Measurements from ENCODE around the gene SMAD9. TPM values are rescaled to one million over a fixed set of nuclear protein-coding genes. Genes with fewer than 3 reads are reported as not detected.

The SMAD9 gene
- total and polyA plus RNA-seq, 2 of the 13 experiments (the other 11 are each of a cell fraction or from before 2014, with no cell fraction given), result 4.2 to 7.7 TPM

- TF ChIP-seq ZNF574 (CRISPR knock-in tag; IDR thresholded peaks at IDR 0.05), result peak; percentile 55
- TF ChIP-seq GATAD1 (CRISPR knock-in tag; IDR thresholded peaks at IDR 0.05), result peak; percentile 72
- TF ChIP-seq MTA1 (CRISPR knock-in tag; IDR thresholded peaks at IDR 0.05; ENCODE audit: borderline replicate concordance), result no peak
- no peak for TF ChIP-seq ZFP90 (CRISPR knock-in tag; IDR thresholded peaks at IDR 0.05; ENCODE audit: borderline replicate concordance)
- TF ChIP-seq GATA4 (IDR thresholded peaks at IDR 0.05; ENCODE audit: borderline replicate concordance, low read depth), result peak; percentile 32; the same call in 1 of the 2 replicates
- no peak for TF ChIP-seq DNMT1 (CRISPR knock-in tag; IDR thresholded peaks at IDR 0.05)
- TF ChIP-seq ZNF276 (CRISPR knock-in tag; IDR thresholded peaks at IDR 0.05; ENCODE audit: low read depth), result no peak
- no peak for TF ChIP-seq SNAPC5 (CRISPR knock-in tag; IDR thresholded peaks at IDR 0.05; ENCODE audit: borderline replicate concordance)
- peak; percentile 68; the same call in 1 of the 2 replicates for TF ChIP-seq ATF3 (CRISPR knock-in tag; IDR thresholded peaks at IDR 0.05)
- no peak for TF ChIP-seq ZNF256 (CRISPR knock-in tag; conservative IDR thresholded peaks at IDR 0.05)
- peak; percentile 59; the same call in 1 of the 2 replicates for TF ChIP-seq JUND (CRISPR knock-in tag; IDR thresholded peaks at IDR 0.05)
- peak; percentile 69; the same call in 1 of the 2 replicates for TF ChIP-seq GABPB1 (CRISPR knock-in tag; IDR thresholded peaks at IDR 0.05)
- TF ChIP-seq ADNP (CRISPR knock-in tag; IDR thresholded peaks at IDR 0.05), result no peak
- TF ChIP-seq ZNF879 (CRISPR knock-in tag; IDR thresholded peaks at IDR 0.05), result no peak
- TF ChIP-seq GFI1 (CRISPR knock-in tag; IDR thresholded peaks at IDR 0.05; ENCODE audit: borderline replicate concordance), result no peak; the same call in 1 of the 2 replicates
- TF ChIP-seq ZNF747 (CRISPR knock-in tag; IDR thresholded peaks at IDR 0.05; ENCODE audit: borderline replicate concordance), result no peak
- peak; percentile 47; the same call in 1 of the 2 replicates for TF ChIP-seq CENPT (CRISPR knock-in tag; IDR thresholded peaks at IDR 0.05; ENCODE audit: low read depth)
- TF ChIP-seq ZFP36L1 (CRISPR knock-in tag; IDR thresholded peaks at IDR 0.05), result no peak
- no peak for TF ChIP-seq ZNF33A (CRISPR knock-in tag; IDR thresholded peaks at IDR 0.05; ENCODE audit: borderline replicate concordance)
- TF ChIP-seq ZNF569 (CRISPR knock-in tag; IDR thresholded peaks at IDR 0.05; ENCODE audit: borderline replicate concordance), result no peak
- no peak for TF ChIP-seq ZBTB49 (CRISPR knock-in tag; IDR thresholded peaks at IDR 0.05; ENCODE audit: borderline replicate concordance)
Observed at GRCh38 chr13:36818804-36819738, 101.0 kb downstream of the SMAD9 start, which contains the start of gene RFXAP (continued).

Measured in HepG2 (cell line).